A673 (cell line): Measurements from ENCODE around the gene CYTH4. TPM values are rescaled to one million over a fixed set of nuclear protein-coding genes. Genes with fewer than 3 reads are reported as not detected.
A peak's percentile ranks its signal among the peaks of the same experiment; 100 is the strongest.

Experiments
- BruUV-seq: library from RNA; stranded (reverse); fragments of 400-500 nt; replicated peaks from 2 replicates; lab custom pipeline; 2021; lab: Mats Ljungman, UMichigan
- CTCF ChIA-PET: fragments of 300-600 bp; sonication (Branson Sonifier 250); formaldehyde crosslinking; loops from one replicate; lab custom pipeline; 2022; ENCODE audit warnings: antibody characterized with exemption; lab: Charles Lee
- POLR2A ChIA-PET: fragments of 300-600 bp; sonication (Branson Sonifier 250); formaldehyde crosslinking; loops from one replicate; lab custom pipeline; 2022; ENCODE audit warnings: antibody characterized with exemption; ENCODE audit not compliant: low non-redundant PET; lab: Charles Lee
- DNase-seq: peaks from one replicate; pipeline ENCODE4 v3.0.0-alpha.2; 2015; ENCODE audit warnings: low spot score
- H3K27ac ChIP-seq: fragments of 200-600 bp; sonication (generic); 2 replicates; pipeline ENCODE4 v1.5.1; 2016; ENCODE audit warnings: mixed run types, low read depth, mild to moderate bottlenecking, mixed read lengths, antibody characterized with exemption, low read length; ENCODE audit not compliant: poor library complexity, severe bottlenecking
- H3K27me3 ChIP-seq: fragments of 200-600 bp; sonication (generic); replicated peaks from 2 replicates; pipeline ENCODE4 v1.6.1; 2017; ENCODE audit warnings: mixed run types, low read depth, mild to moderate bottlenecking, mixed read lengths, antibody characterized with exemption, low read length; ENCODE audit not compliant: insufficient read depth, poor library complexity
- H3K36me3 ChIP-seq: fragments of 200-600 bp; sonication (generic); 2 replicates; pipeline ENCODE4 v1.6.1; 2016; ENCODE audit warnings: mixed run types, mild to moderate bottlenecking, mixed read lengths, antibody characterized with exemption, low read length; ENCODE audit not compliant: insufficient read depth, poor library complexity, severe bottlenecking
- H3K4me1 ChIP-seq: fragments of 200-600 bp; sonication (generic); 2 replicates; pipeline ENCODE4 v1.6.1; 2017; ENCODE audit warnings: mixed run types, mild to moderate bottlenecking, mixed read lengths, antibody characterized with exemption, low read length; ENCODE audit not compliant: insufficient read depth, poor library complexity, severe bottlenecking
- H3K4me3 ChIP-seq: fragments of 200-600 bp; sonication (generic); 2 replicates; pipeline ENCODE4 v1.5.1; 2016; ENCODE audit warnings: low read depth, mixed run types, mild to moderate bottlenecking, mixed read lengths, low read length; ENCODE audit not compliant: poor library complexity, severe bottlenecking
- H3K9me3 ChIP-seq: fragments of 200-600 bp; sonication (generic); 2 replicates; pipeline ENCODE4 v1.6.1; 2016; ENCODE audit warnings: mixed run types, low read depth, mild to moderate bottlenecking, mixed read lengths, antibody characterized with exemption, low read length; ENCODE audit not compliant: poor library complexity, severe bottlenecking
- CTCF ChIP-seq: fragments of 300-800, 200-600 bp; sonication (generic); conservative IDR thresholded peaks from 2 replicates; pipeline ENCODE4 v1.5.1; 2017; ENCODE audit warnings: low read depth, mild to moderate bottlenecking, antibody characterized with exemption, low read length, moderate library complexity, mixed read lengths
- EZH2 ChIP-seq: fragments of 200-600 bp; sonication (generic); IDR thresholded peaks from 2 replicates; pipeline ENCODE4 v1.6.1; 2017; ENCODE audit warnings: borderline replicate concordance, low read depth, mild to moderate bottlenecking, mixed read lengths, antibody characterized with exemption, low read length; ENCODE audit not compliant: poor library complexity, severe bottlenecking
- intact Hi-C: fragments of 100-400 bp; cut with micrococcal nuclease; formaldehyde crosslinking; loops from one replicate; pipeline ENCODE4 v1.10.0; 2022; ENCODE audit not compliant: unreplicated experiment
- total RNA-seq: library from RNA; stranded (reverse); gene quantifications from 2 replicates; pipeline ENCODE4 v1.2.3, GENCODE V29; 2021

The CYTH4 gene
- total RNA-seq, 1 experiment from 2014 or later = not detected

DNA sequence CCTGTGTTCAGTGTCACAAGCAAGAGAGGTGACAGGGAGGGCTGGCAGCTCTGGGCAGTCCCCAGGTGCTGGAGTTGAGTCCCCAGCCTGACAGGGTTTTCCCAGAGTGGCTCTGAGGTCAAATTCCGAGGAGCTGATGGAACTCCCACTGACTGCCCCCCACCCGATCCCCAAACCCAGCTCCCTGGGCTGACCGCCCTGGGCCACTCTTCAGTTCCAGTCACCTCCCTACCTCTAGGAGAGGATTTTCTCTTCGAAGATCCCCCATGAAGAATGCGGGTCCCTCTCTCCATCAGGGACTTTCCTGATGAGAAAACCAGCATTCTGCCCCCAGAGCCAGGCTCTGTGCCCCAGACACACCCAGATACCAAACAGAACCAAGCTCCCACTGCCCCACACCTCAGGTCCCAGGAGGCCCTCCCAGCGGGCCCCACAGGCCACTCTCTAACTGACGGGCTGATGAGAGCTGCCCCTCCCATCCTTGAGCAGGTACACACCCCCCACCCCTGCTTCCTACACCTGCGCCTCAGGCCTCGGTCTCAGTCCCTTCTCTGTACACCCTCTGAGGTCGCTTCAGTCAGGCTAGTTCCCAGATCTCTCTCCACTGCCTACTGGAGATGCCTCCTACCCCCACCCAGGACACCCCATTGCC, 26.1 kb upstream of the CYTH4 start:
- CTCF ChIA-PET = interaction anchor here (0.6 kb wide), 1 partner anchor 27 kb away, joined by 8 read pairs; no protein-coding TSS in a partner anchor
- BruUV-seq = no TSS peak
- no peak for TF ChIP-seq EZH2
- TF ChIP-seq CTCF = no peak
- POLR2A ChIA-PET = no interaction called here
- DNase-seq = no peak
- Histone ChIP-seq H3K27ac (no peak overlapping the region), H3K36me3 (no peaks in the 10 kb centered on the region), H3K9me3 (no peaks in the 10 kb centered on the region), H3K4me1 (peaks cover 15% of the 10 kb centered on the region), H3K4me3 (no peak overlapping the region), H3K27me3 (no peaks in the 10 kb centered on the region)
- intact Hi-C loops = no loop called here

GRCh38 chr22:37258005-37258752, 24.1 kb upstream of the CYTH4 start:
- no TSS peak for BruUV-seq
- Histone ChIP-seq H3K4me1 (peaks cover 15% of the 10 kb centered on the region), H3K27me3 (no peaks in the 10 kb centered on the region), H3K9me3 (no peaks in the 10 kb centered on the region), H3K4me3 (no peak overlapping the region), H3K36me3 (no peaks in the 10 kb centered on the region), H3K27ac (no peak overlapping the region)
- TF ChIP-seq CTCF (no peak), EZH2 (no peak)
- POLR2A ChIA-PET = no interaction called here
- intact Hi-C loops = no loop called here
- CTCF ChIA-PET = interaction anchor here (1.2 to 2.6 kb wide), 2 partner anchors 14 to 18 kb away, joined by 3 to 11 read pairs; partner anchors contain the start of gene RAC2
- DNase-seq = no peak

GRCh38 chr22:37258753-37259401, 23.4 kb upstream of the CYTH4 start:
- H3K4me1 ChIP-seq = peaks cover 15% of the 10 kb centered on the region
- no TSS peak for BruUV-seq
- H3K27ac ChIP-seq = no peak overlapping the region
- CTCF ChIA-PET = interaction anchor here (0.7 to 2.6 kb wide), 4 partner anchors 12 to 477 kb away, joined by 3 to 11 read pairs (median 3); partner anchors contain the start of gene RAC2
- intact Hi-C loops = no loop called here
- POLR2A ChIA-PET = no interaction called here
- H3K4me3 ChIP-seq = no peak overlapping the region
- TF ChIP-seq CTCF (no peak), EZH2 (no peak)
- peak; percentile 42 for DNase-seq
- H3K9me3 ChIP-seq = no peaks in the 10 kb centered on the region
- no peaks in the 10 kb centered on the region for H3K27me3 ChIP-seq
- no peaks in the 10 kb centered on the region for H3K36me3 ChIP-seq
